GM10266 (cell line): ENCODE measurements around the gene RNU5B-1.

Experiments
- DNase-seq: peaks from one replicate; pipeline ENCODE4 v3.0.0; 2012; ENCODE audit errors: extremely low spot score
- TF ChIP-seq, protein P1 (sequence below): IDR thresholded peaks from 2 replicates; pipeline ENCODE4 v1.5.1; 2012; ENCODE audit warnings: mild to moderate bottlenecking, low read depth; ENCODE audit not compliant: control insufficient read depth, insufficient read depth; ENCODE audit errors: missing control alignments

The RNU5B-1 gene

DNA sequence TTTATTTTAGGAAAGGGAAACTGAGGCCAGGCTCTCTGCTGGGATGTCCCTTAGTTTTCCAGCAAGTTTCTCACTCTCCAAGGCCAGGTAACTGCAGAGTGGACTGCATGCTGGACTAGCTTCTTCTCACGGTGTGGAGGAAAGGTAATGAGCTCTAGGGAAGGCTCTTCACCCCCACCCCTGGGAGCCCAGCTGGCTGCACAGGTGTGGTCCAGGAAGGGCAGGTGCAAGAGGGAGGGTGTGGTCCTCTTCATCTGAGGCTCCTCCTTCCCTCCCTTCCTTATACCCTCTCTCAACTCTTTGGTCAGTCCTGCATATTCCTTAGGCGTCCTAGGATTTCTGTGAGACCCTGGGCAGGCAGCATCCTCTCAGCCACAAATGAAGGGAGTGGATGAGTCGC, 33.9 kb downstream of the RNU5B-1 start:
- TF ChIP-seq, protein P1, sequence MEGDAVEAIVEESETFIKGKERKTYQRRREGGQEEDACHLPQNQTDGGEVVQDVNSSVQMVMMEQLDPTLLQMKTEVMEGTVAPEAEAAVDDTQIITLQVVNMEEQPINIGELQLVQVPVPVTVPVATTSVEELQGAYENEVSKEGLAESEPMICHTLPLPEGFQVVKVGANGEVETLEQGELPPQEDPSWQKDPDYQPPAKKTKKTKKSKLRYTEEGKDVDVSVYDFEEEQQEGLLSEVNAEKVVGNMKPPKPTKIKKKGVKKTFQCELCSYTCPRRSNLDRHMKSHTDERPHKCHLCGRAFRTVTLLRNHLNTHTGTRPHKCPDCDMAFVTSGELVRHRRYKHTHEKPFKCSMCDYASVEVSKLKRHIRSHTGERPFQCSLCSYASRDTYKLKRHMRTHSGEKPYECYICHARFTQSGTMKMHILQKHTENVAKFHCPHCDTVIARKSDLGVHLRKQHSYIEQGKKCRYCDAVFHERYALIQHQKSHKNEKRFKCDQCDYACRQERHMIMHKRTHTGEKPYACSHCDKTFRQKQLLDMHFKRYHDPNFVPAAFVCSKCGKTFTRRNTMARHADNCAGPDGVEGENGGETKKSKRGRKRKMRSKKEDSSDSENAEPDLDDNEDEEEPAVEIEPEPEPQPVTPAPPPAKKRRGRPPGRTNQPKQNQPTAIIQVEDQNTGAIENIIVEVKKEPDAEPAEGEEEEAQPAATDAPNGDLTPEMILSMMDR: no peak
- no peak for DNase-seq

DNA sequence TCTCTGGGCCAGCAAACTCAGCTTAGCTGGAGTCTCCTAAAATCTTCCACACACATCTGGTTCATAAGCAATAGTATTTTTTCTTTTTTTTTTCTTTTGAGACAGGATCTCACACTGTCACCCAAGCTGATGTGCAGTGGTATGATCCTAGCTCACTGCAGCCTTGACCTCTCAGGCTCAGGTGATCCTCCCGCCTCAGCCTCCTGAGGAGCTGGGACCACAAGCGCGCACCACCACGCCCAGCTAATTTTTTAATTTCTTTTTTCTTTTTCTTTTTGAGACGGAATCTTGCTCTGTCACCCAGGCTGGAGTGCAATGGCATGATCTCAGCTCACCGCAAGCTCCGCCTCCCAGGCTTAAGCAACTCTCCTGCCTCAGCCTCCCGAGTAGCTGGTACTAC, 34.3 kb downstream of the RNU5B-1 start:
- TF ChIP-seq, protein P1: no peak
- no peak for DNase-seq

DNA sequence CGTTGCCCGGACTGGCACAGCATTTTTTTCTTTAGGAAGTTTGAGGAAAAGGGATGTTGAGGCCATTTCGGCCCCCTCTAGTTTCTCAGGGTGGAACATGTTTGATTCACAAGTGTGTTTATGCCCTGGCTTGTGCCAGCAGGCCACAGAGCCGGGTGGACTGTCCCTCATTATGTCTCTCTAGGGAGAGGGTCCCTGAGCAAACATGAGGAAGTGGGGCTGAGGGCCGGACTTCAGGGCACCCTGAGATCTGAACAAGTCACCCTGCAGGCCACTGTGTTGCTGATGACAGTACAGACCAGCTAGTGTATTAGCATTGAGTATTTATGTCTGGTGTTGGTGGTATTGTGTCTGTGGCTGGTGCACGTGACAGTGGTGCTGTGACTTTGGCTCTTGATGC, 34.9 kb downstream of the RNU5B-1 start:
- no peak for DNase-seq
- TF ChIP-seq, protein P1: no peak

DNA sequence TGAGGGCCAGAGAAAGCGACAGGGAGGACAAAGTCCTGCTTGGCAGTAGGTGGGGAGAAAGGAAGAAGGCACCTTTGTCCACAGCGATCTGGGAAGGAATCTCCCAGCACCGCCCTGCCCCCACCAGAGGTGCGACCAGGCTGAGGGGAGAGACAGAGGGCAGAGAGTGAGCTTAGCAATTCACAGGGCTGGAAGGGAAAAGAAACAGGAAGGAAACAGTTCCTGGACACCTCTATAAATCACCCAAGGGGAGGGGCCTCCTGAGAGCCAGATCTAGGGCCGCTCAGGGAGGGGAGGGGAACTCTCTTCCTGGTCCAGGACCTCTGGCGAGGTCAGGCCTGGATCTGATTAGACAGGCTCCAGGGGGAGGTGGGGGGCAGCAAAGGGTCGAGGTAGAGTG, 35.4 kb downstream of the RNU5B-1 start:
- TF ChIP-seq, protein P1: no peak
- no peak for DNase-seq

DNA sequence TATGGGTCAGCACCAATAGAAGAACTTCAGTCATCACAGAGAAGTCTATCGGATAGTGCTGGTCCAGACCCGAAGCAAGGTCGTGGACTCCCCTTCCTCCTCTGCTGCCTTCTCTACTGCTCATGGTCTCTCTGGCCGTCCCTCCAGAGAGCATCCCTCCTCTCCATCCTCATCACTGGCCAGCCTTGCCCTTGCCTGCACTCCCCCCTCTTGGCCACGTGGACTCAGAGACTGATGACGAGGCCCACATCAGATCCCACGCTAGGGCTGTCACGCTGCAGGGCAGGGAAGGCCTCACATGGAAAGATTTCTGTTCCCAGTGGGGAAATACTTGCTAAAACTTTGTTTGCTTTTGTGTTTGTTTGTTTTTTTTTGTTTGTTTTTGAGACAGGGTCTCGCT, 38.0 kb downstream of the RNU5B-1 start:
- DNase-seq: no peak
- TF ChIP-seq, protein P1: no peak

DNA sequence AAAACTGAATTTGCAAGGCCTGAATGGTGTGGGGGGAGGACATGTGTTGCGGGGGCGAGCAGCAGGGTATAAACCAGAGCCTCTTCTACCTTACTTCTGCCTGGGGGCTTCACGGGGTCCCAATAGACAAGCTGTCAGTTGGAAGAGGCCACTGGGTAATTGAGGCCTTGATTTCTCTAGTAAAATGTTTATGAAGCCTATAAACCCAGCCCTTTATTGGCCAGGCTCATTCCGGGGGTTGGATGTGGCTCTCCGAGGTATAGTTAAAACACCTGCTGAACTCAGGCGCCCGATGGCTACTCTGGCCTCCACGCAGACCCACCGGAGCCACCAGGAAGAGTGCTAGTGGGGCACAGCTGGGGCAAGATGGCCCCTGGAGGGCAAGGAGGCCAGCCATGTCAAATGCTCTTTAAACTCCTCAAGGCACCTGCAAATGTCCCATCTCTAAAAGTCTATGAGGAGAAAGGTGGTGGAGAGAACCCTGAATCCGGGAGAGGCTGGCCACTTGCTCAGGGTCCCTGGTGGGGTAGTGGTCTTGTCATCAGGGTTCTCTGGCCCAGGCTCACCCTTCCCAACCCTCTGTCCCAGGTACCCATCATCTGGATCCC, 39.0 kb downstream of the RNU5B-1 start:
- TF ChIP-seq, protein P1: no peak
- no peak for DNase-seq

DNA sequence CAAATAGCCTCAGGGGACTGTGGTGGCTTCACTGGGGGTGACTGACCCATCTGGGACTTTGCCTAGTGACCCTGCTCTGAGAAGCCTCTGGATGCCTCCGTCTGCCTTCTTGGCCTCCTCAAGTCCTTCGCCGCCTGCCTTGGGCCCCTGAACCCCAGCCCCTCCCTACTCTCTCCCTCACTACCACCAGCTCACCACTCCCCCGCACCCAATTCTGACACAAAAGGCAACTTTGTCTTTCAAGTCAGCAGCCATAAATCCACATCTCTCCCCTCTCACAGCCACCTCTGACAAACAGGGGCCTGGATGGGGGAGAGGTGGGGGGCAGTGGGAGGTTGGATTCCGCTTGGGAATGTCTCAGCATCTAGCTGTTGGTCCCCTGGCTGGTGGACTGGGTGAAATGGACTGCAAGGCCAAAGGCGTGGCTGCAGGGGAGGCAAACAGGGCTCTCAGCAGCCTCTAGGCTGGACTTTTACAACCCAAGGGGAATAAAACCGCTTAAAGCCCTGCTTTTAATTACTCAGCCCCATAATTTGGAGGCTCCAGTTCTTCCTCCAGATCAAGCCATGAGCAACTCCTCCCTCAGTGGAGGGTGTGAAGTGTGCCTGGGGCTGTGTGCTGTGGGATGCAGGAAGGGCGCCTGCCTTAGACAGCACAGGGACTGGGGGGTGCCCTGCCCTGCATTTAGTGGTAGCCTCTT, 39.9 kb downstream of the RNU5B-1 start:
- no peak for DNase-seq

More for the DNA sequence above, 39.9 kb downstream of the RNU5B-1 start:
- TF ChIP-seq, protein P1: no peak
